GM23338 (cell line): ENCODE data around the gene CFAP410. TPM values are rescaled to one million over a fixed set of nuclear protein-coding genes. Genes with fewer than 3 reads are reported as not detected.
"Not testable (repeated sequence)": the region's sequence is repeated elsewhere in the genome, so short reads cannot be mapped to it uniquely, and the experiment has no call there.

Experiments
- ATAC-seq: fragments of 200-7000 bp; cut with Tn5 transposase; 3 replicates; pipeline ENCODE4 v1.9.1; 2020
- DNase-seq: peaks from one replicate; pipeline ENCODE4 v3.0.0-alpha.2; 2015; ENCODE audit warnings: low spot score
- H2AFZ ChIP-seq: fragments of 200-600 bp; sonication (generic); 2 replicates; pipeline ENCODE4 v1.8.0; 2016; ENCODE audit warnings: antibody characterized with exemption, mild to moderate bottlenecking, moderate library complexity
- H3F3A ChIP-seq: fragments of 200-600 bp; sonication (generic); replicated peaks from 2 replicates; pipeline ENCODE4 v1.8.0; 2017; ENCODE audit warnings: antibody characterized with exemption, mixed run types, low read depth
- H3K27ac ChIP-seq: fragments of 200-600 bp; sonication (generic); 2 replicates; pipeline ENCODE4 v1.6.1; 2016; ENCODE audit warnings: low read depth
- H3K27me3 ChIP-seq: fragments of 200-600 bp; sonication (generic); 2 replicates; pipeline ENCODE4 v1.8.0; 2016; ENCODE audit warnings: mild to moderate bottlenecking, mixed run types, moderate library complexity; ENCODE audit not compliant: insufficient read depth
- H3K36me3 ChIP-seq: fragments of 200-600 bp; sonication (generic); 2 replicates; pipeline ENCODE4 v1.8.0; 2016; ENCODE audit warnings: mild to moderate bottlenecking; ENCODE audit not compliant: insufficient read depth
- H3K4me1 ChIP-seq: fragments of 200-600 bp; sonication (generic); 2 replicates; pipeline ENCODE4 v1.8.0; 2016; ENCODE audit warnings: mild to moderate bottlenecking, moderate library complexity; ENCODE audit not compliant: insufficient read depth
- H3K4me2 ChIP-seq: fragments of 200-600 bp; sonication (generic); 2 replicates; pipeline ENCODE4 v1.7.1; 2017; ENCODE audit warnings: mixed run types
- H3K4me3 ChIP-seq: fragments of 200-600 bp; sonication (generic); 2 replicates; pipeline ENCODE4 v1.6.1; 2016; ENCODE audit warnings: mixed run types
- H3K79me2 ChIP-seq: fragments of 200-600 bp; sonication (generic); replicated peaks from 2 replicates; pipeline ENCODE4 v1.8.0; 2017; ENCODE audit warnings: mild to moderate bottlenecking; ENCODE audit not compliant: insufficient read depth
- H3K9me2 ChIP-seq: fragments of 200-600 bp; sonication (generic); 2 replicates; pipeline ENCODE4 v1.8.0; 2017; ENCODE audit not compliant: insufficient read depth
- H4K20me1 ChIP-seq: fragments of 200-600 bp; sonication (generic); replicated peaks from 2 replicates; pipeline ENCODE4 v1.8.0; 2017; ENCODE audit warnings: mild to moderate bottlenecking; ENCODE audit not compliant: insufficient read depth
- H3K27ac Mint-ChIP-seq: 2 replicates; pipeline ENCODE4 v1.8.0; 2020; ENCODE audit warnings: inconsistent platforms, mild to moderate bottlenecking, moderate library complexity, mixed read lengths
- H3K27me3 Mint-ChIP-seq: 3 replicates; pipeline ENCODE4 v1.8.0; 2022; ENCODE audit warnings: low read depth, mild to moderate bottlenecking, moderate library complexity, mixed read lengths, inconsistent platforms; ENCODE audit not compliant: insufficient read depth, poor library complexity
- H3K36me3 Mint-ChIP-seq: 3 replicates; pipeline ENCODE4 v1.8.0; 2021; ENCODE audit warnings: low read depth, mild to moderate bottlenecking, inconsistent platforms, moderate library complexity, mixed read lengths
- H3K4me1 Mint-ChIP-seq: 3 replicates; pipeline ENCODE4 v1.8.0; 2020; ENCODE audit warnings: mild to moderate bottlenecking, inconsistent platforms, mixed read lengths
- H3K4me3 Mint-ChIP-seq: 3 replicates; pipeline ENCODE4 v1.8.0; 2021; ENCODE audit warnings: moderate library complexity, mild to moderate bottlenecking, inconsistent platforms, mixed read lengths
- H3K9me3 Mint-ChIP-seq: 3 replicates; pipeline ENCODE4 v1.8.0; 2020; ENCODE audit warnings: moderate library complexity, mild to moderate bottlenecking, inconsistent platforms, mixed read lengths
- ETS1 ChIP-seq: IDR thresholded peaks from 2 replicates; pipeline ENCODE4 v1.6.1; 2016; ENCODE audit warnings: antibody characterized with exemption
- EZH2phosphoT487 ChIP-seq: fragments of 200-600 bp; sonication (generic); IDR thresholded peaks from one replicate; pipeline ENCODE4 v1.8.1; 2018; ENCODE audit warnings: antibody characterized with exemption; ENCODE audit not compliant: unreplicated experiment
- JUNB ChIP-seq: IDR thresholded peaks from one replicate; pipeline ENCODE4 v1.6.1; 2016; ENCODE audit warnings: antibody characterized with exemption; ENCODE audit not compliant: unreplicated experiment
- POLR2AphosphoS5 ChIP-seq: IDR thresholded peaks from 2 replicates; pipeline ENCODE4 v1.6.1; 2016; ENCODE audit warnings: antibody characterized with exemption, low read depth
- STAT1 ChIP-seq: IDR thresholded peaks from one replicate; pipeline ENCODE4 v1.6.1; 2016; ENCODE audit warnings: antibody characterized with exemption; ENCODE audit not compliant: unreplicated experiment
- ZNF114 ChIP-seq: fragments of 250-450 bp; sonication (Bioruptor Pico); IDR thresholded peaks from 2 replicates; pipeline ENCODE4 v1.5.0; 2020; ENCODE audit warnings: mild to moderate bottlenecking, moderate library complexity
- ZNF331 ChIP-seq: fragments of 250-450 bp; sonication (Bioruptor Pico); IDR thresholded peaks from 2 replicates; pipeline ENCODE4 v1.5.0; 2020; ENCODE audit warnings: low read depth, mild to moderate bottlenecking, moderate library complexity
- ZNF462 ChIP-seq: fragments of 250-450 bp; sonication (Bioruptor Pico); IDR thresholded peaks from 2 replicates; pipeline ENCODE4 v1.5.0; 2020; ENCODE audit warnings: mild to moderate bottlenecking, moderate library complexity
- polyA plus RNA-seq: library from polyadenylated mRNA; unstranded; fragments of >200 nt; fragmentation: Nextera tagmentation; extraction: Ambion mirVana; gene quantifications from 2 replicates; pipeline ENCODE4 v1.2.1, GENCODE V29; 2016
- total RNA-seq: library from RNA; depleted of rRNA; stranded (reverse); fragments of >200 nt; shearing (Covaris generic); gene quantifications from 2 replicates; pipeline ENCODE4 v1.2.3, GENCODE V29; 2014

The CFAP410 gene
- total and polyA plus RNA-seq, 2 experiments from 2014 or later, result 11.0 to 24.0 TPM

GRCh38 chr21:44285138-44285992, 53.8 kb downstream of the CFAP410 start, which contains the start of gene AIRE (continued):
- TF ChIP-seq STAT1 (no peak), ETS1 (no peak), POLR2AphosphoS5 (no peak), ZNF462 (CRISPR knock-in tag) (no peak), EZH2phosphoT487 (no peak), ZNF331 (no peak), ZNF114 (no peak), JUNB (no peak)

GRCh38 chr21:44283948-44284347, 55.2 kb downstream of the CFAP410 start:
- peaks cover 16% of the 10 kb centered on the region for H3K4me1 Mint-ChIP-seq
- H3K4me3 ChIP-seq, result no peak overlapping the region
- H3K27ac ChIP-seq, result no peak overlapping the region
- H3K9me2 ChIP-seq, result no peaks in the 10 kb centered on the region
- peaks cover 11% of the 10 kb centered on the region; the same call in 1 of the 2 replicates for H3K27me3 ChIP-seq
- H3K36me3 Mint-ChIP-seq, result no peaks in the 10 kb centered on the region
- no peaks in the 10 kb centered on the region for H3F3A ChIP-seq
- H2AFZ ChIP-seq, result 0 out of 2 replicates have a peak overlapping the region, but pooled peaks have one; percentile 23
- H3K36me3 ChIP-seq, result no peaks in the 10 kb centered on the region
- H3K9me3 Mint-ChIP-seq, result no peaks in the 10 kb centered on the region
- no peak overlapping the region for H3K4me2 ChIP-seq
- no peak for DNase-seq
- no peak overlapping the region for H3K4me3 Mint-ChIP-seq
- no peaks in the 10 kb centered on the region for H3K79me2 ChIP-seq
- H3K27me3 Mint-ChIP-seq, result peaks cover 11% of the 10 kb centered on the region
- no peak overlapping the region for H3K27ac Mint-ChIP-seq
- no peak for ATAC-seq
- TF ChIP-seq ETS1, result no peak
- no peaks in the 10 kb centered on the region for H4K20me1 ChIP-seq
- peaks cover 5% of the 10 kb centered on the region for H3K4me1 ChIP-seq

GRCh38 chr21:44283211-44283785, 55.9 kb downstream of the CFAP410 start:
- H3K4me3 Mint-ChIP-seq, H3K4me2 ChIP-seq, H3K36me3 ChIP-seq, H3K4me3 ChIP-seq, H3K36me3 Mint-ChIP-seq, H3K79me2 ChIP-seq, H3K27ac ChIP-seq, H3K4me1 ChIP-seq, H3K27ac Mint-ChIP-seq, ATAC-seq, H3F3A ChIP-seq, DNase-seq, H3K9me3 Mint-ChIP-seq, H3K27me3 Mint-ChIP-seq, H4K20me1 ChIP-seq, H3K9me2 ChIP-seq: not testable (repeated sequence)
- Histone ChIP-seq H3K27me3 (peaks cover 11% of the 10 kb centered on the region; the same call in 1 of the 2 replicates), H2AFZ (0 out of 2 replicates have a peak overlapping the region, but pooled peaks have one; percentile 23)
- peaks cover 16% of the 10 kb centered on the region for H3K4me1 Mint-ChIP-seq
